Breast epithelium (tissue), 3 donors: ENCODE results near the gene SLC2A10.

Experiments used
- CTCF ChIP-seq, 3 donors: fragments of 450-650 bp; IDR thresholded peaks; one replicate each; pipeline ENCODE4 v1.5.1; 2016 to 2017; ENCODE audit warnings: antibody characterized with exemption in 3 of 3, mild to moderate bottlenecking in 3 of 3, moderate library complexity in 3 of 3
- POLR2A ChIP-seq: fragments of 450-650 bp; IDR thresholded peaks from one replicate; pipeline ENCODE4 v1.6.1; 2016; ENCODE audit warnings: antibody characterized with exemption, mild to moderate bottlenecking, moderate library complexity
- POLR2AphosphoS5 ChIP-seq, 3 donors: sonication (generic); formaldehyde crosslinking; IDR thresholded peaks; one replicate each; pipeline ENCODE4 v1.6.1; 2017; ENCODE audit warnings: antibody characterized with exemption in 3 of 3

- TF ChIP-seq CTCF (IDR thresholded peaks at IDR 0.05) (no peak), POLR2AphosphoS5 (IDR thresholded peaks at IDR 0.05) (no peak), POLR2A (no peak)
Measured at GRCh38 chr20:46670585-46671584, 38.6 kb upstream of the SLC2A10 start.
